Islet precursor cell (in vitro differentiated cells): ENCODE measurements around the gene HSD17B12.
A peak's percentile ranks its signal among the peaks of the same experiment; 100 is the strongest.

Source experiments
- DNase-seq: peaks from one replicate; pipeline ENCODE4 v3.0.0-alpha.2; 2018

The HSD17B12 gene

GRCh38 chr11:43689167-43689566, 8.6 kb downstream of the HSD17B12 start:
- DNase-seq, result no peak

GRCh38 chr11:43690929-43691725, 10.6 kb downstream of the HSD17B12 start:
- no peak for DNase-seq

GRCh38 chr11:43691806-43692205, 11.3 kb downstream of the HSD17B12 start:
- no peak for DNase-seq

GRCh38 chr11:43693069-43693468, 12.5 kb downstream of the HSD17B12 start:
- no peak for DNase-seq

- no peak for DNase-seq
Observed at GRCh38 chr11:43693731-43694130, 13.2 kb downstream of the HSD17B12 start.

GRCh38 chr11:43694477-43694876, 13.9 kb downstream of the HSD17B12 start:
- no peak for DNase-seq

- DNase-seq, result no peak
Observed at GRCh38 chr11:43697679-43698078, 17.1 kb downstream of the HSD17B12 start.

- DNase-seq, result no peak
Observed at GRCh38 chr11:43699870-43700269, 19.3 kb downstream of the HSD17B12 start.

- DNase-seq, result no peak
Observed at GRCh38 chr11:43706631-43707030, 26.1 kb downstream of the HSD17B12 start.

- DNase-seq, result no peak
Observed at GRCh38 chr11:43708776-43709175, 28.2 kb downstream of the HSD17B12 start.

- DNase-seq, result no peak
Observed at GRCh38 chr11:43709689-43710088, 29.2 kb downstream of the HSD17B12 start.

GRCh38 chr11:43712676-43713075, 32.1 kb downstream of the HSD17B12 start:
- no peak for DNase-seq

- no peak for DNase-seq
Observed at GRCh38 chr11:43718373-43718772, 37.8 kb downstream of the HSD17B12 start.

GRCh38 chr11:43723617-43724016, 43.1 kb downstream of the HSD17B12 start:
- no peak for DNase-seq

GRCh38 chr11:43732225-43732624, 51.7 kb downstream of the HSD17B12 start:
- DNase-seq, result no peak

GRCh38 chr11:43734256-43734655, 53.7 kb downstream of the HSD17B12 start:
- DNase-seq, result no peak

GRCh38 chr11:43735115-43735514, 54.6 kb downstream of the HSD17B12 start:
- DNase-seq, result no peak

GRCh38 chr11:43735961-43736360, 55.4 kb downstream of the HSD17B12 start:
- no peak for DNase-seq

- no peak for DNase-seq
Observed at GRCh38 chr11:43736502-43737200, 56.1 kb downstream of the HSD17B12 start.

GRCh38 chr11:43737201-43737590, 56.7 kb downstream of the HSD17B12 start:
- DNase-seq, result no peak

GRCh38 chr11:43738600-43739409, 58.3 kb downstream of the HSD17B12 start:
- DNase-seq, result peak; percentile 85

GRCh38 chr11:43746670-43747069, 66.1 kb downstream of the HSD17B12 start:
- no peak for DNase-seq

- peak; percentile 74 for DNase-seq
Observed at GRCh38 chr11:43747130-43747802, 66.7 kb downstream of the HSD17B12 start.
